H1 (cell line): Measurements from ENCODE around the gene NFIA. TPM values are rescaled to one million over a fixed set of nuclear protein-coding genes. Genes with fewer than 3 reads are reported as not detected.
A peak's percentile ranks its signal among the peaks of the same experiment; 100 is the strongest.

Source experiments
- CTCF ChIA-PET: fragments of 300-600 bp; sonication (Branson Sonifier 250); formaldehyde crosslinking; loops from one replicate; lab custom pipeline; 2021; ENCODE audit not compliant: partially characterized antibody; lab: Charles Lee
- POLR2A ChIA-PET: fragments of 300-600 bp; sonication (Branson Sonifier 250); formaldehyde crosslinking; loops from one replicate; lab custom pipeline; 2021; ENCODE audit warnings: inconsistent platforms; ENCODE audit not compliant: partially characterized antibody; lab: Charles Lee
- DNase-seq, 2 experiments: peaks; one replicate each; pipeline versions ENCODE4 v3.0.0 to v3.0.0-alpha.2; 2010 to 2022; ENCODE audit warnings: low spot score in 2 of 2, low read depth in 1 of 2, mixed read lengths in 1 of 2
- FAIRE-seq: peaks from 2 replicates; lab custom pipeline; 2011; peaks lifted over from hg19 to GRCh38; lab: Jason Lieb, UNC
- H2AFZ ChIP-seq: 2 replicates; pipeline ENCODE4 v1.8.1; 2012; ENCODE audit warnings: low read length, inconsistent platforms
- H2AK5ac ChIP-seq: 2 replicates; pipeline ENCODE4 v1.6.1; 2013; ENCODE audit warnings: low read depth, low read length
- H2BK120ac ChIP-seq: replicated peaks from 2 replicates; pipeline ENCODE3; 2013; ENCODE audit warnings: low read depth, low read length, inconsistent platforms
- H2BK12ac ChIP-seq: 2 replicates; pipeline ENCODE4 v1.6.1; 2013; ENCODE audit warnings: low read depth, low read length
- H2BK15ac ChIP-seq: 2 replicates; pipeline ENCODE4 v1.6.1; 2013; ENCODE audit warnings: low read length
- H2BK20ac ChIP-seq: 2 replicates; pipeline ENCODE4 v1.6.1; 2013; ENCODE audit warnings: low read length
- H2BK5ac ChIP-seq: 2 replicates; pipeline ENCODE4 v1.6.1; 2013; ENCODE audit warnings: low read depth, low read length
- H3K14ac ChIP-seq: 2 replicates; pipeline ENCODE4 v1.6.1; 2013; ENCODE audit warnings: inconsistent platforms; ENCODE audit not compliant: insufficient read length
- H3K18ac ChIP-seq: 2 replicates; pipeline ENCODE4 v1.6.1; 2013; ENCODE audit warnings: low read length; ENCODE audit errors: extremely low read depth
- H3K23ac ChIP-seq: 2 replicates; pipeline ENCODE4 v1.6.1; 2013; ENCODE audit warnings: inconsistent platforms; ENCODE audit not compliant: insufficient read length
- H3K23me2 ChIP-seq: 2 replicates; pipeline ENCODE4 v1.6.1; 2013; ENCODE audit warnings: low read depth, low read length
- H3K27ac ChIP-seq: 2 replicates; pipeline ENCODE4 v1.6.1; 2011; ENCODE audit warnings: low read depth, low read length, inconsistent platforms
- H3K27me3 ChIP-seq, 4 experiments: replicated peaks in 1 of 4; 1 replicate in 1 of 4; 2 replicates in 3 of 4; pipeline versions ENCODE4 v1.6.1 to v1.8.1; 2011 to 2013; ENCODE audit warnings: low read length in 3 of 4, mild to moderate bottlenecking in 3 of 4, inconsistent platforms in 2 of 4, mixed read lengths in 2 of 4, moderate library complexity in 1 of 4; ENCODE audit not compliant: control insufficient read depth in 3 of 4, insufficient read depth in 3 of 4; ENCODE audit errors: extremely low read depth in 1 of 4
- H3K36me3 ChIP-seq, 4 experiments: 2 replicates each; pipeline versions ENCODE4 v1.6.1 to v1.8.1; 2011 to 2013; ENCODE audit warnings: mild to moderate bottlenecking in 4 of 4, low read length in 3 of 4, moderate library complexity in 2 of 4, control low read depth in 1 of 4, inconsistent platforms in 1 of 4; ENCODE audit not compliant: insufficient read depth in 4 of 4, control insufficient read depth in 2 of 4
- H3K4ac ChIP-seq: replicated peaks from 2 replicates; pipeline ENCODE3; 2013; ENCODE audit warnings: low read length, low read depth, mixed read lengths, inconsistent platforms; ENCODE audit not compliant: insufficient read length
- H3K4me1 ChIP-seq, 4 experiments: replicated peaks in 1 of 4; 1 replicate in 1 of 4; 2 replicates in 3 of 4; pipeline versions ENCODE4 v1.6.1 to v1.8.1; 2011 to 2013; ENCODE audit warnings: low read length in 3 of 4, inconsistent platforms in 2 of 4, mixed read lengths in 1 of 4; ENCODE audit not compliant: insufficient read depth in 4 of 4, control insufficient read depth in 3 of 4
- H3K4me2 ChIP-seq, 2 experiments: 2 replicates each; pipeline versions ENCODE4 v1.6.1 to v1.8.1; 2011 to 2013; ENCODE audit warnings: low read depth in 2 of 2, low read length in 2 of 2, control low read depth in 1 of 2, inconsistent platforms in 1 of 2, mild to moderate bottlenecking in 1 of 2; ENCODE audit not compliant: insufficient read depth in 1 of 2
- H3K4me3 ChIP-seq, 4 experiments: fragments of 200-600, 300-600 bp in 1 of 4; sonication (generic), shearing (Covaris generic), sonication (Bioruptor Twin) in 1 of 4; 2 replicates each; pipeline versions ENCODE4 v1.5.1 to v1.8.1; 2011 to 2016; ENCODE audit warnings: low read length in 4 of 4, low read depth in 3 of 4, control low read depth in 2 of 4, inconsistent platforms in 2 of 4, mild to moderate bottlenecking in 2 of 4, mixed read lengths in 1 of 4, moderate library complexity in 1 of 4; ENCODE audit not compliant: insufficient read depth in 2 of 4; ENCODE audit errors: extremely low read depth in 1 of 4
- H3K56ac ChIP-seq: replicated peaks from 2 replicates; pipeline ENCODE3; 2013; ENCODE audit warnings: low read depth, mild to moderate bottlenecking, mixed read lengths, low read length, inconsistent platforms; ENCODE audit not compliant: insufficient read length
- H3K79me1 ChIP-seq: 2 replicates; pipeline ENCODE4 v1.6.1; 2013; ENCODE audit warnings: low read depth, low read length, control low read depth
- H3K79me2 ChIP-seq, 2 experiments: 2 replicates each; pipeline versions ENCODE4 v1.6.1 to v1.8.1; 2012 to 2013; ENCODE audit warnings: low read length in 2 of 2, mild to moderate bottlenecking in 2 of 2, inconsistent platforms in 1 of 2; ENCODE audit not compliant: insufficient read depth in 2 of 2, control insufficient read depth in 1 of 2
- H3K9ac ChIP-seq, 4 experiments: replicated peaks in 1 of 4; 1 replicate in 1 of 4; 2 replicates in 3 of 4; pipeline versions ENCODE4 v1.6.1 to v1.8.1; 2011 to 2013; ENCODE audit warnings: low read depth in 3 of 4, low read length in 3 of 4, control low read depth in 2 of 4, mild to moderate bottlenecking in 2 of 4, moderate library complexity in 2 of 4, inconsistent platforms in 1 of 4; ENCODE audit errors: extremely low read depth in 1 of 4
- H3K9me3 ChIP-seq, 2 experiments: 2 replicates each; pipeline versions ENCODE4 v1.6.1 to v1.8.1; 2012 to 2013; ENCODE audit warnings: mild to moderate bottlenecking in 2 of 2, moderate library complexity in 2 of 2, control low read depth in 1 of 2, inconsistent platforms in 1 of 2, low read depth in 1 of 2, low read length in 1 of 2, mixed read lengths in 1 of 2; ENCODE audit not compliant: insufficient read depth in 2 of 2
- H4K20me1 ChIP-seq, 2 experiments: replicated peaks in 1 of 2; 2 replicates each; pipeline versions ENCODE3 to v1.8.1; 2011 to 2013; ENCODE audit warnings: inconsistent platforms in 2 of 2, low read length in 2 of 2, mild to moderate bottlenecking in 1 of 2; ENCODE audit not compliant: insufficient read depth in 2 of 2, control insufficient read depth in 1 of 2
- H4K5ac ChIP-seq: 2 replicates; pipeline ENCODE4 v1.6.1; 2013; ENCODE audit warnings: low read length, low read depth, mixed read lengths, inconsistent platforms; ENCODE audit not compliant: insufficient read length
- H4K8ac ChIP-seq: 2 replicates; pipeline ENCODE4 v1.8.0; 2013; ENCODE audit warnings: mild to moderate bottlenecking, moderate library complexity, low read length, inconsistent platforms; ENCODE audit not compliant: insufficient read depth; ENCODE audit errors: extremely low read depth
- H4K91ac ChIP-seq: replicated peaks from 2 replicates; pipeline ENCODE3; 2013; ENCODE audit warnings: low read length, mixed read lengths, inconsistent platforms; ENCODE audit not compliant: insufficient read length
- BCL11A ChIP-seq, 2 experiments: IDR thresholded peaks; one replicate each; pipeline ENCODE4 v1.6.1; 2011; ENCODE audit warnings: low read depth in 2 of 2, low read length in 2 of 2, mild to moderate bottlenecking in 2 of 2
- RAD21 ChIP-seq, 2 experiments: IDR thresholded peaks in 1 of 2; conservative IDR thresholded peaks in 1 of 2; 2 replicates each; pipeline ENCODE4 v1.6.1; 2011; ENCODE audit warnings: low read depth in 2 of 2, low read length in 2 of 2, improper control_type of control experiment in 1 of 2, inconsistent platforms in 1 of 2, mild to moderate bottlenecking in 1 of 2, moderate library complexity in 1 of 2
- SRF ChIP-seq: IDR thresholded peaks from 2 replicates; pipeline ENCODE4 v1.6.1; 2011; ENCODE audit warnings: mild to moderate bottlenecking, low read depth, low read length, moderate library complexity
- WGBS, 2 experiments: shearing (Covaris generic) in 1 of 2; methylation state at CpG; one replicate each; pipeline versions ENCODE4 v1.1.6 to v1.1.7; 2013 to 2015; ENCODE audit warnings: low lambda C conversion rate in 2 of 2, mixed read lengths in 2 of 2, inconsistent platforms in 1 of 2, low coverage in 1 of 2, missing lambda C conversion rate in 1 of 2; ENCODE audit not compliant: insufficient replicate concordance in 2 of 2, insufficient coverage in 1 of 2, insufficient read length in 1 of 2; ENCODE audit errors: extremely low coverage in 1 of 2, missing lambda C conversion rate in 1 of 2; 5-methylcytosine and 5-hydroxymethylcytosine counted together
- polyA plus RNA-seq, 7 experiments: library from polyadenylated mRNA; depleted of rRNA in 3 of 7; stranded (reverse) in 5 of 7; unstranded in 2 of 7; fragments of >200 nt in 5 of 7; fragments of 200-250 nt in 2 of 7; gene quantifications; 1 replicate in 5 of 7; 2 replicates in 1 of 7; 4 replicates in 1 of 7; pipeline versions ENCODE4 v1.2.1 to v1.2.3, GENCODE V29; 2011 to 2013; ENCODE audit warnings: missing spikeins in 2 of 7, mixed read lengths in 2 of 7
- total RNA-seq: library from RNA; stranded (reverse); fragmentation: NEBNext Ultra II Directional; extraction: Animal tissue kit (Norgen Biotek cat#: 25700); gene quantifications from 2 replicates; pipeline ENCODE4 v1.2.1, GENCODE V29; 2021
- TF ChIP-seq, protein P1 (sequence below), 3 experiments: IDR thresholded peaks; 1 replicate in 2 of 3; 2 replicates in 1 of 3; pipeline versions ENCODE4 v1.5.1 to v1.6.1; 2011; ENCODE audit warnings: low read length in 3 of 3, mild to moderate bottlenecking in 3 of 3, inconsistent platforms in 2 of 3, low read depth in 1 of 3, moderate library complexity in 1 of 3; ENCODE audit not compliant: insufficient read depth in 1 of 3; ENCODE audit errors: control extremely low read depth in 1 of 3

Gene NFIA
- total and polyA plus RNA-seq, 2 of the 8 experiments (the other 6 are each of a cell fraction or from before 2014, with no cell fraction given) = 1.8 to 2.3 TPM

- H2AK5ac ChIP-seq = no peak overlapping the region
- H2BK12ac ChIP-seq = no peak overlapping the region
- H2AFZ ChIP-seq = 0 out of 2 replicates have a peak overlapping the region, but pooled peaks have one; percentile 36
- no peak overlapping the region for H3K23ac ChIP-seq
- no peak overlapping the region for H2BK20ac ChIP-seq
- H3K27ac ChIP-seq = no peak overlapping the region
- no peaks in the 10 kb centered on the region for H3K9me3 ChIP-seq
- POLR2A ChIA-PET = no interaction called here
- H3K79me2 ChIP-seq = no peaks in the 10 kb centered on the region
- no peak for DNase-seq
- no peaks in the 10 kb centered on the region for H3K36me3 ChIP-seq
- H3K14ac ChIP-seq = no peak overlapping the region
- H3K79me1 ChIP-seq = no peaks in the 10 kb centered on the region
- no peak overlapping the region for H3K4me2 ChIP-seq
- H2BK5ac ChIP-seq = no peak overlapping the region
- H3K18ac ChIP-seq = no peak overlapping the region
- H3K4me1 ChIP-seq = peaks cover 0 to 4% (median 1%) of the 10 kb centered on the region in 4 experiments; a peak in 2 of 7 replicates
- CTCF ChIA-PET = interaction anchor here (0.6 to 1.2 kb wide), 4 partner anchors 34 to 434 kb away, joined by 3 to 5 read pairs (median 3); no protein-coding TSS in a partner anchor
- no peak overlapping the region for H3K4me3 ChIP-seq
- no peak overlapping the region for H4K5ac ChIP-seq
- no peaks in the 10 kb centered on the region; a peak in 1 of 7 replicates for H3K27me3 ChIP-seq
- H3K56ac ChIP-seq = no peak overlapping the region
- WGBS, 2 experiments = 88% methylated on average over 10 of the region's 10 CpGs; no CpG with 5 or more reads in 1 of the 2 experiments
- H2BK15ac ChIP-seq = no peak overlapping the region
- FAIRE-seq = no peak
- H3K4ac ChIP-seq = no peak overlapping the region
- TF ChIP-seq, protein P1, sequence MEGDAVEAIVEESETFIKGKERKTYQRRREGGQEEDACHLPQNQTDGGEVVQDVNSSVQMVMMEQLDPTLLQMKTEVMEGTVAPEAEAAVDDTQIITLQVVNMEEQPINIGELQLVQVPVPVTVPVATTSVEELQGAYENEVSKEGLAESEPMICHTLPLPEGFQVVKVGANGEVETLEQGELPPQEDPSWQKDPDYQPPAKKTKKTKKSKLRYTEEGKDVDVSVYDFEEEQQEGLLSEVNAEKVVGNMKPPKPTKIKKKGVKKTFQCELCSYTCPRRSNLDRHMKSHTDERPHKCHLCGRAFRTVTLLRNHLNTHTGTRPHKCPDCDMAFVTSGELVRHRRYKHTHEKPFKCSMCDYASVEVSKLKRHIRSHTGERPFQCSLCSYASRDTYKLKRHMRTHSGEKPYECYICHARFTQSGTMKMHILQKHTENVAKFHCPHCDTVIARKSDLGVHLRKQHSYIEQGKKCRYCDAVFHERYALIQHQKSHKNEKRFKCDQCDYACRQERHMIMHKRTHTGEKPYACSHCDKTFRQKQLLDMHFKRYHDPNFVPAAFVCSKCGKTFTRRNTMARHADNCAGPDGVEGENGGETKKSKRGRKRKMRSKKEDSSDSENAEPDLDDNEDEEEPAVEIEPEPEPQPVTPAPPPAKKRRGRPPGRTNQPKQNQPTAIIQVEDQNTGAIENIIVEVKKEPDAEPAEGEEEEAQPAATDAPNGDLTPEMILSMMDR (IDR thresholded peaks at IDR 0.05; ENCODE audit: control extremely low read depth in 1 of 3, insufficient read depth in 1 of 3, low read depth in 1 of 3, low read length in 3 of 3) = peak in 1 of 3 experiments; percentile 16; a peak in 1 of 4 replicates
- no peak for TF ChIP-seq BCL11A (IDR thresholded peaks at IDR 0.05; ENCODE audit: low read depth in 2 of 2, low read length in 2 of 2)
- no peak for TF ChIP-seq SRF
- TF ChIP-seq RAD21 (IDR thresholded peaks at IDR 0.05 in 1 of 2, conservative IDR thresholded peaks at IDR 0.05 in 1 of 2; ENCODE audit: low read depth in 2 of 2, low read length in 2 of 2) = peak; percentile 12 to 38; a peak in 2 of 4 replicates
- H3K9ac ChIP-seq = no peak overlapping the region
- no peak overlapping the region for H4K8ac ChIP-seq
- H4K20me1 ChIP-seq = no peaks in the 10 kb centered on the region
- no peak overlapping the region for H4K91ac ChIP-seq
- no peaks in the 10 kb centered on the region for H3K23me2 ChIP-seq
- H2BK120ac ChIP-seq = no peak overlapping the region
Observed at GRCh38 chr1:61187352-61188086, 105.2 kb downstream of the NFIA start.
